Activated CD4-positive, alpha-beta T cell treated with anti-CD3 and anti-CD28 coated beads, Interleukin-2, amount 50 U/mL, for 4 hours (primary cell): ENCODE data around the gene MEA1.

Experiments used
- DNase-seq, 2 experiments: peaks; one replicate each; pipeline ENCODE4 v3.0.0-alpha.2; 2020

The MEA1 gene

DNA sequence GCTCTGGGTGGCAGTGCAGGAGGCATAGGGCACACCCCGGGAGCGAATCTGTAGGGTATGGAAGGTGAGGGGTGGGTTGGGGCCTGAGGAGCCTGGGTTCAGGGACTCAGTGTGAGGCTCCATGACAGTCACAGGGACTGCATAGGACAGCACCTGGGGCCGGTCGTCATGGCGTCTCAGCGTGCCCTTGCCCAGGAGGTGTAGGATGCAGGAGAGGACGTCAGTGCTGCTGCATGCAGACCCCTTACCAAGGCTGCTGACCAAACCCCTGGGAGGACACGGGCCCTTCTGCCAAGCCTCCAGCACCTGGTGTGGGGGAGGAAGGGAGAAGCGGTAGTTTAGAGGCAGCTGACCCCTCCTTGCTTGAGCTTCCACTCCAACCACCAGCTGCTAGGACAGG is 24.0 kb upstream of the MEA1 start:
- DNase-seq = no peak

DNA sequence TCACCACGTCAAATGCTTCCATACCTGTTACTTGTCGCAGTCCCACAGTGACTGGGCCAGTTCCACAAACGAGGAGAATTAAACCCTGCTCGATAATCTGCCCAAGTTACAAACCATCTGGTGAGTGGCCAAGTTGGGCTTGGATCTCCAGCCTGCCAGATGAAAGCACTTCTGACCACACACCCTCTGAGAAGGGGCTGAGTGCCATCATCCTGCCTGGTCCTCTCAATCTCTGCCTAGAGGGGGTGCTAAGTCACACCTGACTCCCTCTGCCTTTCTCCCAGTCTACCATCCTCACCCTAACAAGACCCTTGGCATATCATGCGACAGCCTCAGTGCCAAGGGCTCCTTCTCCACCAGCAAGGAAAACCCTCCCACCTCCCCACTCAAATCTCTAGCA is 23.5 kb upstream of the MEA1 start:
- no peak for DNase-seq

DNA sequence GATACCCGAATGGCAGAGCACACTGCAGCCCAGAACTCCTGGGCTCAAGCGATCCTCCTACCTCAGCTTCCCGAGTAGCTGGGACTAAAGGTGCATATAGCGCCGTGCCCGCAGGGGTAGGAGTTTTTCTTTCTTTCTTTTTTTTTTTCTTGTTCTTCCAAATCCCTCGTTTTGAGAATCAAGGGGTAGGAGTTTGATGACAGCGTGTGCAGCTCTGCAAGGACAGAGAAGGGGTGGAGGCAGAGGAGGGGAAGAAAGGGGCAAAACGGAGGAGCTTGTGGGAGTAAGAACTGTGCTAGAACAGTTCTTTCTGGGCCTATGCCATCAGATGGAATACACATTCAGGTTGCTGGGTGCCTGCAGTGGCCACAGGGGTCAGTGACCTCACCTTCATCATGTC is 23.0 kb upstream of the MEA1 start:
- DNase-seq = no peak

DNA sequence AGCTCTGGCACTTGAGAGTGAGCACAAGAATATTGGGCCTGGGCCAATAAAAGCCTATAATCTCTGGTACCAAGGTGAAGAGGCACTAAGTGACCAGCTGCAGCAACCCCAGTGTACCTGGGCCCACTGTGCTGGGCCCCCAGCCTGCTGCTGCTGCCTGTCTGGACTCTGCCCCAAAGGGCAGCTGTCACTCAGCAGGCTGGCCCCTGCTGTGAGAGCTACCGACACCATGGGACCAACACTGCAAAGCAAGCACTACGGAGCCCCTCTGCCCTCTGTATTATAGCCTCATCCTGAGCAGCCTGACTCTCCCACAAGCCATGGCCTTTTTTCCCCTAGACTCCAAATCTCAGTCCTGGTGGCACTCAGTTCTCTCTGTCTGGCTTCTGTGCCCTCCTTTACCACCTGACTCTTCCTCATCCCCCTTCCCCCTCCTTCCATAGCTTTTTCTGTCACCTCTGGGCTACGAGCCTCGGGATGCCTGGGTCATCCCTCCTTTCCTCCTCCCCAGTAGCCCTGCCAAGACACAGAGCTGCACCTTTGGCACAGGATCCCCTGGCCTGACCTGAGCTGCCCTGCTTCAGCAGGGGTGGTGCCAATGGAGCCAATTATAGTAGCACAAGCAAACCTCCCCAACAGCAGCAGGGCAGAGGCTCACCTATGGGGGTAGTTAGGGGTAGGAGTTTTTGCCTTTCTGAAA is 21.9 kb upstream of the MEA1 start:
- no peak for DNase-seq

DNA sequence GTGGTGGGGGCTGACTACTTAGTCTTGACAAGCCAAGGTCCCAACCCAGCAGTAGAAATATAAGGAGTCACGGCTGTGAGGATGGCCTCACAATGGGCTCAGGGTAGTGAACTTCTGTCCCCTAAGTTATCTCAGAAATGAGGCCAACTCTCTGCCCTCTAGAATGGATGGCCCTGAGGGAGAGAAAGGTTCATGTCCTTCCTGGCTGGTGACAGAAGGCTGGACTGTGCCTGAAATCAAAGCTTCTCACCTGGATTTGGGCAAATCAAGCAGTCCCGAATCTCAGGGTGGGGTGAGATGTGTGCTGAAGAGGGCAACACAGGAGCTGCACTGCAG is 20.4 kb upstream of the MEA1 start:
- no peak for DNase-seq

DNA sequence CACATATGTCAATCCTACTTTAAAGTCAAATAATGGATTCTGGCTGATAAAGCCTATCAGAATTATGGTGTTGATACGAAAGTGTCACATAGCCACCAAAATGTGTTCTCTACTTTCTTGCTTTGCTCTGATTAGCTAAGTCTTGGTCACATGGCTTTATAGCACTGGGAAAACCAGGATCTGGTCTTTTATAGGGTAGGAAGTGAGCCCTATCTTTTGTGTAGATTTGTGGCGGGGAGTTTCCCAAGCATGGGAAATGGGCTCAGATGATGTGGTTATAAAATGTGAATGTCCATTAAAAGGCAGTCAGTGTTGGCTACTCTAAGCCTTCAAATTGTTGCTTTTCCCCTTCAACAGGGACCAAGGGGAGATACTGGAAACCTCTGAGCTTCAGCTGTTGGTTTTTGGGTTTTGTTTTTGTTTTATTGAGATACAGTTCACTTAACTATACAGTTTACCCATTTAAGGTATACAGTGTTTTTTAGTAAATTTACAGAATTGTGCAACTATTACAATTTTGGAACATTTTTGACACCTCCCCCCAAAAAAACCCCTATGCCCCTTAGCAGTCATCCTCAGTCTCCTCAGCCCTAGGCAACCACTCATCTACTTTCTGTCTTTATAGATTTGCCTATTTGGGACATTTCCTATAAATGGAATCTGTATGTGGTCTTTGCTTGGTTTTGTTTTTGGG is 19.9 kb upstream of the MEA1 start:
- DNase-seq = no peak

DNA sequence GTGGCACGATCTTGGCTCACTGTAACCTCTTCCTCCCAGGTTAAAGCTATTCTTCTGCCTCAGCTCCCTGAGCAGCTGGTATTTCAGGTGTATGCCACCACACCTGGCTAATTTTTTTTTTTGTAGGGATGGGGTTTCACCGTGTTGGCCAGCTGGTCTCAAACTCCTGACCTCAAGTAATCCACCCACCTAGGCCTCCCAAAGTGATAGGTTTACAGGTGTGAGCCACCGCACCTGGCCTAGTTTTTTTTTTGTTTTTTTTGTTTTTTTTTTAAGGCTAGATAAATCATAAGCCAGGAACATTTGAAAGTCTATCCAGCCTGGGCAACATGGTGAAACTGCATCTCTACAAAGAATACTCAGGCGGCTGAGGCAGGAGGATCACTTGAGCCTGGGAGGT is 18.6 kb upstream of the MEA1 start:
- no peak for DNase-seq

DNA sequence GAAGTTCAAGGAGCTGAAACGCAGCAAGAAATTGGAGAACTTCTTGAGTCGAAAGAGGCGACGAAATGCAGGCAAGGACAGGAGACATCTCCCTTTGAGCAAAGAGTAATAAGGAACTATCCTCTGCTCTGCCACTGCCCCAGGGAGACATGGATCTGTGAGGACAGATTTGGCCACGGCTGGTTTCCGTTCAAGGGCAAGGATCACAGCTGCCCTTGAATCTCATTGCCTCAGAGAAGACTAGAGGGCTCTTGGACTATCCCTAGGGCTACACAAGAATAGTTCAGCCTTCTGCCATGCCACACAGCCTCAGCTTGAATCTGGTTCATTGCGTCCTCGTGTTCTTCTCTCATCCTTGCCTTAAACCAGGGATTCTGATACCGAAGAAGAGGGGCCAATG is 15.4 kb upstream of the MEA1 start:
- DNase-seq = no peak

DNA sequence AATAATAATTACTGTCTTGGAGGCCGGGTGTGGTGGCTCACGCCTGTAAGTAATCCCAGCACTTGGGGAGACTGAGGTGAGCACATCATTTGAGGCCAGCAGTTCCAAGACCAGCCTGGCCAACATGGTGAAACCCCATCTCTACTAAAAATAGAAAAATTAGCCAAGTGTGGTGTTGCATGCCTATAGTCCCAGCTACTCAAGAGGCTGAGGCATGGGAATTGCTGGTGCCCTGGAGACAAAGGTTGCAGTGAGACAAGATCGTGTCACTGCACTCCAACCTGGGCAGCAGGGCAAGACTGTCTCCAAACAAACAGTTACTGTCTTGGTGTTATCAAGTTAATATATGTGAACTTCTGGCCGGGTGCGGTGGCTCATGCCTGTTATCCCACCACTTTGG is 12.6 kb upstream of the MEA1 start:
- no peak for DNase-seq

DNA sequence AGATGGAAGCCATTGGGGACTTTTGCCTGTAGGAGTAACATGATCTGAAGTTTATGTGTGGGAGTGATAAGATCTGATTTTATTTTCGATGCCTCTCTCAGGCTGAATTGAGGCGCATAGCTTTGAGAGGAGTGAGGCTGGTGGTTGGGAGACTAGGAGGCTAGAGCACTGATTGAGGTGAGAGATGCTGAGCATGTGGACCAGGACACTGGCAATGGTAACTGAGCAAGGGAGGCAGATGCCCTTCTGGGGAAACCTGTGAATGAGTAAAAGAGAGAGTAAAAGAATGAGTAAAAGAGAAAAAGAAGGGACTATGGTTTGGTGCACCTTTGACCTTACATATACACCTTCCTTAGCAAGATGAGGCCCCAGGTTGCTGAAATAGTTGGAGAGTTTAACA is 10.7 kb upstream of the MEA1 start:
- no peak for DNase-seq

DNA sequence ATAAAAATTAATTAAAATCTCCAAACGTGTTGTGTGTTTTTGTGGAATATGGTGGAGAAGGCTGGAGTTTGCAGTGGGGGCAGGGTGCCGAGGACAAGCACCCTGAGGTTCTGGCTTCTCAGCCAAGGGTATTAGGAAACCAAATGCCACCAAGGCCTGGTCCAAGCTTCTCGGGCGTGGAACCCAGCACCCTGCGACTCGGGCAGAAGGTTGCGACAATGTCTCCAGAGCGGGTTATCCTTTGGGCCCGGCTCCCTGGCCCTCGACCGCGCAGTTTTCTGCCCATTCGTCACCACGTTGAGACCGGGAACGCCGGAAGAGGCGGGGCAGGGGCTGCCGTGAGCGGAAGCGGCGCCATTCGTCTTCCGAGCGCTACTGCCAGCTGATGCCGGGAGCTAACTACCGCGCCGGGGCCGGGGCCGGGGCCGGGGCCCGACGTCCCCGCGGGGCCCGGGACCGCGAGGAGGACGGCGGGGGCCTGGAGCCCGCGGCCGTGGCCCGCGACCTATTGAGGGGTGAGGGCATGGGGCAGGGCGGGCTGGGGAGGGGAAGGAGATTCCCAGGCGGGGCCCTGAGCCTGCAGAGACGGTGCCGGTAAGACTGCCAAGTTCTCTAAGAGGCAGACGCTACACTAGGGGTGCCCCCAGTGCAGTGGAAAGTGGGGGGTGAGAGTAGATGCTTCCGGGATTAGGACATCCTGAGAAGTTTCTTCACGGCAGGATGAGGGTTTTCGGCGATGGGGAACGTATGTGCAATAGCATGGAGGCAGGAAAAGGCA is 7.7 kb upstream of the MEA1 start, which contains the start of gene RRP36:
RRP36 (plus strand) TSS at position 354 of the 778 bp plus-strand sequence; CDS start at position 386, 32 bp downstream.
- peak; percentile 55 to 59 for DNase-seq

DNA sequence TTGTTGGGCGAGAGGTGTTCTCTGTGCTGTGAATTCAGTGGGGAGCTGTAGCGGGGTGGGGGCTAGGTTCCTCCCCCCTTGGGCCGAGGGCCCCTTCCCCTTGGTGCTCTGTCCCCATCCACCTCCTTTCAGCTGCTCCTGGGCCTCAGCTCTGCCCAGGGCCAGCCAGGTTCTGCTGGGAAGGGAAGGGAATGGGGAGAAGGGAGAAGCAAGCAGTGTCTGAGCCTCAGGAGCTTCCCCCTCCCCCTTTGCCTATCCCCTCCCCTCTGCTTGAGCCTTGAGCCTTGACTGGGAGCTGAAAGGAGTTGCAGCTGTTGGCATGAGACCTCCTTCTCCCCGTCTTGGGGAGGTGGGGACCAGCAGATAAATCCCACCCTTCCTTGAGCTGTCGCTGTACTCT is 7.1 kb upstream of the MEA1 start:
- no peak for DNase-seq

DNA sequence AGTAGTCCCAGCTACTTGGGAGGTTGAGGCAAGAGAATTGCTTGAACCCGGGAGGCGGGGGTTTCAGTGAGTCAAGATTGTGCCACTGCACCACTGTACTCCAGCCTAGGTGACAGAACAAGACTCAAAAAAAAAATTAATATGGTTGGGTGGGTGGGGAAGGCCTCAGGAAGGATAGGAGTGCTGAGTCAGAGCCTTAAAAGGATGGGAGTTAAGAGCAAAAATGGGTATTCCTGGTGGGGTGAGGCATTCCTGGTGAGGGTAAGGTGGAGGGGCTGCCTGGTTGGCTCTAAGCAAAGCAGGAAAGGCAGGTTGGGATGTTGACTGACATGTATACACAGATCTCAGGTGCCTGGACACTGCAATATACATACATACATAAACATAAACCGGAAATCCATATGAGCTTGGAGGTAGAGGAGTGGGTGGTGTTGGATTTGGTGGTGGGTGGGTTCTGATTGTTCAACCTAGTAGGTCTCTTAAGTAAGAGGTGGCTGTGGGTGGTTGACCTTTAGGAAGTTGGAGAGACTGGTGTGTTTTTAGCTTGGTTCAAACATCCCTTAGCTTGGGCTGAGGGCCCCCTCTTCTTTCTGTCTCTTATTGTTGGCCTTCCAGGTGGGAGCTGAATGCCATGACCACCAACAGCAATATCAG is 6.4 kb upstream of the MEA1 start:
- DNase-seq = no peak

DNA sequence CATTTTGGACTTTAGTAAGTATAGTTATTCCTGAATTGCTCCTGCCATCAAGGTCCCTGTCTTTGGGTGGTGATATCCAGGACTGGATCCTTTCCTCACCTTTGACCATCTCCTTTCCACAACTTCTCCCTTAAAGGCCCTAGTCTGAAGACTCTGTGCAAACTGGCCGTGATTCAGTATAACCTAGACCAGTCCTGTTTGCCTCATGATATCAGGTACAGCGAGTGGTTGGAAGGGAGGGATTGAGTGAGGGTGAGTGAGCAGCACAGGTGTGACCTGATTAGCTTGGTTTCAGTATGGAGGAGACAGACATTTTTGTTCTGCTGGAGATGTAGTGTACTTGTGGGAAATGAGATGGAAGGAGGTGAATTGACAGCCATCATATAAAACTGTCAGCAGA is 5.4 kb upstream of the MEA1 start:
- DNase-seq = no peak

DNA sequence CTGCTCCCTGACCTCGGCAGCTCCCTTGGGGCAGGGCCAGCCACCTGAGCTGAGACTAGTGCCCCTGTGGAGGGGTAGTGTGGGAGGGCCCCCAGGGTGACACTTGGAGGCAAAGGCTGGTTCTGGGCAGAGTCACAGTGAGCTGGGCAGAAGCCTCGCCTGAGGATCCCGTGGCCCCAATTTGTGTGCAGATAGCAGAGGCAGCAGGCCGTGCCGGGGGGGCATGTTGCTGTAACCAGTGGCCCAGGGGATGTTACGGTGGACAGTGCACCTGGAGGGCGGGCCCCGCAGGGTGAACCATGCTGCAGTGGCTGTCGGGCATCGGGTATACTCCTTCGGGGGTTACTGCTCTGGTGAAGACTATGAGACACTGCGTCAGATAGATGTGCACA is 3.2 kb upstream of the MEA1 start:
- no peak for DNase-seq

DNA sequence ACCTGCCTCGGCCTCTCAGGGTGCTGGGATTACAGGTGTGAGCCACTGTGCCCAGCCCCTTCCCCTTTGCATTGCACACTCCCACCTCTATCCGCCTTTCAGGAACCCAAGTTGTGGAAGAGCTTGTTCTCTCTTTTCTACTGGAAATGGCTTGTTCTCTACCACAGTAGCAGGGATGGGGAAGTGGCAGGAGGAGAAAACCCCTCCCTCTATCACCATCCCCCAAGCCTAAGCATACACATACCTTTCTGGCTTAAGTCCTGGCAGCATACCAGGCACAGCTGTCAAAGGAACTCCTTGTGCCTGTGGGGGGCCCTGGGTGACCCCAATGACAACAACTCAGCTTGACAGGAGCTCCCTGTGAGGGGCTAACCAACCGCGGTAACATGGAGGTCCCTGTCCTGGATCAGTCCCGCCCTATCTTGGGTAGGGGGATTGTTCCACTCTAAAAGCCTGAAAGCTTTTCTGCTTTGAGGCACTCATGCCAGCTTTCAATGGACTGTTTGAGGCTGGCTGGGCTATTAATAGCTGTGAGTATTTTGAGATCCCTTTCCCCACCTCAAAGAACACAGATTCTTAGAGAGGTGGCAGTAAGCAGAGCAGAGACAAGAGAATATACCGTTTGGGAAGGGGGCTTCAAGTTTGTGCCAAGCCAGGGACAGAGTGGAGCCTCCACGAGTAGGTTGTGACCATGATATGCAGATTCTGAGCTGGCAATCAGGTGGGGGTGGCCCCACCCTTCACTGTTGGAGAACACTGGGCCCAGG is 2.6 kb upstream of the MEA1 start:
- no peak for DNase-seq

DNA sequence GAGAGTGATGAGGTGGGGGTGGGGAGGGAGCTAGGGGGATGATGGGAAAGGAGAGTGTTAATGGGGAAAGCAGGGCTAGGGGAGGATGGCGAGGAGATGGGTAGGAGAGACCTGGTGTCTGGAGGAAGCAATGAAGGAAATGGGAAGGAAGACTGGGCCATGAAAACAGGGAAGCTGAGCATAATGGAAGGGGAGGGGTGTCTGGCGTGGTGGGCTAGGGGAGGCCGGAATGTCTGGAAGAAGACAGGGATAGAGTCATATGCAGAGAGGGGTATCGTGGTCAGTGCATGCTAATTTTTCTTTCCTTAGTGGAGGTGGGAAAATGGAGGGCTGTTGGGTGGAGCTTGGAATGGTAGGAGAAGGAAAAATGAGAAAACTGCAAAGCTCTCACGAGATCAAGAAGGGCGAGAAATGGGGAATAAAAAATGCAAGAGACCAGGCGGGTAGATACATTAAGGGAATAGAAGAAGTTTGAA is 726 bp upstream of the MEA1 start:
- no peak for DNase-seq

DNA sequence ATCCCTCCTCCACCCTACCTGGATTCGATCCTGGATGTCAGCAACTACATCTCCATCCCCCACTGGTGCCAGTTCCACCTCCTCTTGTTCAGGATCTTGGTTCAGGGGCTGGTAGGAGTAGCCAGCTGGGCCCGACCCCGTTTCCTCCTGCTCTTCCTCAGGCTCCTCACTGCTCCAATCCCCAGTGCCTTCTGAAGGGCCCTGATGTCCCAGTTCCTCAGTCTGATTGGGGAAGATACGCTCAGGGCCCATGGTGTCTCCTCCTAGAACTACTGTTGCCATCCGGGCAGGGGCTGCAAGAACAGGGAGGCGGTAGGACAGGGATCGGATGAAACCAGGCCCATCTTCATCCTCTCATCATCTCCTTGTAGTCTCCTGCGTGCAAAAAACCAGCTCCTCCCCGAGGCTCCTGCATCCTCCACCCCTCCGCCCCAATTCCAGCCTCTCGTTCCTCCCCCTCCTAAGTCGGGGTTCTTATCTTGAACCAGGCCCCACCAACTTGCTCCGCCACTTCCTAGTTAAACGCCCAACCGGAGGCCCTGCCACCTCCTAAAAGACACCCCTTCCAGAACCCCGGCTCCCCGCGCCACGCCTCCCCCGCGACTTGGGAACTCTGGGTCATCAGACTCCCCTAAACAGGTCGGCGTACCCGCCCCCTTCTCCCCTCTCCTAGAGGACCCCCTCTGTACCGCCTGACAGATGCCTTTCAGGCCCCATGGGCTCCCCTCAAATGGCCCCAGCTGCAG is 476 bp downstream of the MEA1 start:
- DNase-seq = no peak

DNA sequence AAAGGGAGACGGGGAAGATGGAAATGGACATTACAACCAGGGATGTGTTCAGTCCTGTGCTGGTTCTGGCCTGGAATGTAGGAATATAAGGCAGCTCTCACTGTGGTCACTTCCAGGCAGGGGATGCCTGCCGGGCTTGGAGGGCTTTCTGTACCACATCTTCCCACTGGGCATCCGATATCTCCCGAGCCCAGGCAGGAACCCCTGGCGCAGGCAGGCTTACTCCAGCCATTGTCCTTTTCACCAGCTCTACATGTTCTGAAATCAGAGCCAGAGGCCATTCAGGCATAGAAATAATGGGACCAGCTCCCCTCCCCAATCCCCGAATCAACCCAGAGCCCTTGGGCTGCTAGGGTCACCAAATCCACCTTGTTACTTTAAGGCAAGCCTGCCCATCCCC is 1.4 kb downstream of the MEA1 start:
- DNase-seq = no peak

DNA sequence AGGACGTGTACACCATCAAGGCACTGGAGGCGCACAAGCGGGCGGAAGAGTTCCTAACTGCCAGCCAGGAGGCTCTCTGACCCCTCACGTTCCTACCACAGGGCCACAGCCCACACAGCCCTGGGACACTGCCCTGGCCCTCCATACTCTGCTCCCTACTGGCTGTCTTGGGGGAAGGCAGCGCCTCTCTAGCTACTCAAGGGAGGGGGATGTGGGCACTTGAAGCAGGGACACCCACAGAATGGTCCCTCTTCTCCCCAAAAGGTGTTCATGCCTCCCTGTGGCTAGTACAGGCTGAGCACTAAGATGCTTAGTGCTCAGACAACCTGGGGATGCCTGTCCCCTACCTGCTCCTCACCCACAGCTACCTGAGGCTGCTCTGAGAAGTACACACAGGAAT is 2.5 kb downstream of the MEA1 start:
- DNase-seq = no peak

DNA sequence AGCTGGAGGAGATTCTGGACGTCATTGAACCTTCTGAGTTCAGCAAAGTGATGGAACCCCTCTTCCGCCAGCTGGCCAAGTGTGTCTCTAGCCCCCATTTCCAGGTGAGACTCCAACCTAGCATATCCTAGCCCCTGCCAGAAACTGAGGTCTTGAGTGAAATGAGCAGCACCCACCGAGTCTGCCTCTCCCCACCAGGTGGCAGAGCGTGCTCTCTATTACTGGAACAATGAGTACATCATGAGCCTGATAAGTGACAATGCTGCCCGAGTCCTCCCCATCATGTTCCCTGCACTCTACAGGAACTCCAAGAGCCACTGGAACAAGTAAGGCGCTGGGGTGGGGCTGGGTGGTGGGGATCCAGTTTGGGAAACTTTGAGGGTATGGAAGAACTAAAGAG is 4.6 kb downstream of the MEA1 start:
- peak; percentile 29 to 38 for DNase-seq

DNA sequence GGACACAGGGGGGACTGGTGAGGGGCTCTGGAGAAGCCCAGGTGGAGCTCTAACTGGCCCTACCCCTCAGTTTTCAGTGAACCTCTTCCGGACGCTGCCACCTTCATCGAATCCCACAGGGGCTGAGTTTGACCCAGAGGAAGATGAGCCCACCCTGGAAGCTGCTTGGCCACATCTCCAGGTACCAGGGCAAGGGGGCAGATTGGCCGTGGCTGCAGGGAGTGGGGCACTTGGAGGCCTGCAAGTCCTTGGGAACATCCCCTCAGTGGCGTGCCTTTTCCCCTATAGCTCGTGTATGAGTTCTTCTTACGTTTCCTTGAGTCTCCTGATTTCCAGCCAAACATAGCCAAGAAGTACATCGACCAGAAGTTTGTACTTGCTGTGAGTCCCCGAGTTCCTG is 6.6 kb downstream of the MEA1 start:
- DNase-seq = no peak
